HepG2 (cell line): ENCODE data around the gene MBD5. TPM values are rescaled to one million over a fixed set of nuclear protein-coding genes. Genes with fewer than 3 reads are reported as not detected.

Source experiments
- ATAC-seq: fragments of 200-7000 bp; cut with Tn5 transposase; 3 replicates; pipeline ENCODE4 v1.9.1; 2020; ENCODE audit warnings: mild to moderate bottlenecking, moderate library complexity
- BruUV-seq: library from RNA; stranded (reverse); fragments of 400-500 nt; replicated peaks from 2 replicates; lab custom pipeline; 2021; lab: Mats Ljungman, UMichigan
- CTCF ChIA-PET: fragments of 300-600 bp; formaldehyde crosslinking; extraction: SDS; loops from one replicate; lab custom pipeline; 2021; ENCODE audit warnings: low total read pairs, inconsistent platforms, low intra/inter-chr PET ratio; lab: Yijun Ruan, JAX
- POLR2A ChIA-PET: fragments of 350-600 bp; sonication (Branson Sonifier 250); formaldehyde crosslinking; loops from one replicate; lab custom pipeline; 2020; ENCODE audit warnings: antibody characterized with exemption, inconsistent platforms; lab: Yijun Ruan, JAX
- DNase-seq: peaks from one replicate; pipeline ENCODE4 v3.0.0-alpha.2; 2015; ENCODE audit warnings: low spot score
- FAIRE-seq: peaks from 3 replicates; lab custom pipeline; 2011; peaks lifted over from hg19 to GRCh38; lab: Jason Lieb, UNC
- H2AFZ ChIP-seq: one replicate; pipeline ENCODE4 v1.6.1; 2011; ENCODE audit warnings: low read length, inconsistent platforms
- H3K27ac ChIP-seq: fragments of 300-600 bp; 3 replicates; pipeline ENCODE4 v1.8.0; 2011; ENCODE audit warnings: mixed run types, mild to moderate bottlenecking, mixed read lengths, low read length, inconsistent platforms; ENCODE audit not compliant: insufficient read depth; ENCODE audit errors: extremely low read length
- H3K27me3 ChIP-seq, 2 experiments: fragments of 200-600 bp in 1 of 2; 2 replicates in 1 of 2; 3 replicates in 1 of 2; pipeline versions ENCODE4 v1.6.0 to v1.8.0; 2011; ENCODE audit warnings: low read length in 2 of 2, mild to moderate bottlenecking in 2 of 2, moderate library complexity in 2 of 2, inconsistent platforms in 1 of 2; ENCODE audit not compliant: insufficient read depth in 2 of 2, control insufficient read depth in 1 of 2
- H3K36me3 ChIP-seq, 2 experiments: fragments of 200-600 bp in 1 of 2; replicated peaks in 1 of 2; 2 replicates in 1 of 2; 3 replicates in 1 of 2; pipeline versions ENCODE4 v1.5.1 to v1.8.0; 2011; ENCODE audit warnings: low read length in 2 of 2, inconsistent platforms in 1 of 2; ENCODE audit not compliant: insufficient read depth in 2 of 2, control insufficient read depth in 1 of 2
- H3K4me1 ChIP-seq: 2 replicates; pipeline ENCODE4 v1.5.1; 2012; ENCODE audit warnings: low read length, inconsistent platforms; ENCODE audit not compliant: insufficient read depth
- H3K4me2 ChIP-seq: 2 replicates; pipeline ENCODE4 v1.6.0; 2011; ENCODE audit warnings: low read depth, low read length, inconsistent platforms
- H3K4me3 ChIP-seq, 3 experiments: fragments of 200-600 bp in 1 of 3; sonication (generic), shearing (Covaris generic) in 1 of 3; replicated peaks in 1 of 3; 2 replicates each; pipeline ENCODE4 v1.5.1; 2011 to 2016; ENCODE audit warnings: low read length in 3 of 3, inconsistent platforms in 2 of 3, low read depth in 2 of 3, mild to moderate bottlenecking in 2 of 3, control low read depth in 1 of 3, mixed read lengths in 1 of 3; ENCODE audit not compliant: insufficient read depth in 1 of 3
- H3K79me2 ChIP-seq: one replicate; pipeline ENCODE4 v1.6.1; 2011; ENCODE audit warnings: low read length, inconsistent platforms; ENCODE audit not compliant: insufficient read depth
- H3K9ac ChIP-seq: 2 replicates; pipeline ENCODE4 v1.6.0; 2011; ENCODE audit warnings: mild to moderate bottlenecking, low read depth, low read length, inconsistent platforms; ENCODE audit not compliant: insufficient read depth
- H3K9me3 ChIP-seq: 2 replicates; pipeline ENCODE4 v1.5.1; 2012; ENCODE audit warnings: mild to moderate bottlenecking, low read length
- H4K20me1 ChIP-seq: 2 replicates; pipeline ENCODE4 v1.6.0; 2011; ENCODE audit warnings: inconsistent platforms, mild to moderate bottlenecking, low read length, moderate library complexity; ENCODE audit not compliant: insufficient read depth
- ATM ChIP-seq: fragments of 450-650 bp; IDR thresholded peaks from 2 replicates; pipeline ENCODE4 v1.7.1; 2017; ENCODE audit warnings: mild to moderate bottlenecking, borderline replicate concordance
- DNMT3B ChIP-seq: conservative IDR thresholded peaks from 2 replicates; pipeline ENCODE4 v1.6.1; 2016; ENCODE audit warnings: missing biosample characterization, control low read depth
- DR1 ChIP-seq: sonication (generic); formaldehyde crosslinking; IDR thresholded peaks from 2 replicates; pipeline ENCODE4 v1.8.0; 2021; ENCODE audit warnings: mild to moderate bottlenecking, missing genetic modification reagents, inconsistent platforms
- GABPB1 ChIP-seq: IDR thresholded peaks from 2 replicates; pipeline ENCODE4 v1.6.1; 2016; ENCODE audit warnings: mild to moderate bottlenecking, missing genetic modification reagents, moderate library complexity, missing compliant biosample characterization
- GATAD2A ChIP-seq: IDR thresholded peaks from 2 replicates; pipeline ENCODE4 v1.6.1; 2016
- JUND ChIP-seq: sonication (generic); formaldehyde crosslinking; IDR thresholded peaks from 2 replicates; pipeline ENCODE4 v1.8.0; 2022; ENCODE audit warnings: mild to moderate bottlenecking, missing genetic modification reagents
- PITX1 ChIP-seq: sonication (generic); formaldehyde crosslinking; IDR thresholded peaks from 2 replicates; pipeline ENCODE4 v1.5.1; 2020; ENCODE audit warnings: mild to moderate bottlenecking, missing genetic modification reagents
- SMAD9 ChIP-seq: sonication (generic); formaldehyde crosslinking; IDR thresholded peaks from 2 replicates; pipeline ENCODE4 v1.5.1; 2020; ENCODE audit warnings: mild to moderate bottlenecking, missing genetic modification reagents
- SRSF1 ChIP-seq: fragments of 200-400 bp; formaldehyde crosslinking; optimal IDR thresholded peaks from 2 replicates; pipeline ENCODE3; 2017; ENCODE audit warnings: mild to moderate bottlenecking, low read depth, low read length, moderate library complexity
- SSRP1 ChIP-seq: IDR thresholded peaks from 2 replicates; pipeline ENCODE4 v1.6.1; 2016; ENCODE audit warnings: control low read depth
- USF2 ChIP-seq, 2 experiments: sonication (generic) in 1 of 2; formaldehyde crosslinking in 1 of 2; IDR thresholded peaks; 2 replicates each; pipeline versions ENCODE4 v1.5.1 to v1.6.1; 2011 to 2020; ENCODE audit warnings: borderline replicate concordance in 1 of 2, low read depth in 1 of 2, low read length in 1 of 2, mild to moderate bottlenecking in 1 of 2, missing genetic modification reagents in 1 of 2, moderate library complexity in 1 of 2
- ZNF205 ChIP-seq: IDR thresholded peaks from 2 replicates; pipeline ENCODE4 v1.6.1; 2018; ENCODE audit warnings: missing biosample characterization, missing genetic modification reagents
- ZXDC ChIP-seq: sonication (generic); formaldehyde crosslinking; IDR thresholded peaks from 2 replicates; pipeline ENCODE4 v1.5.0; 2020; ENCODE audit warnings: mild to moderate bottlenecking, missing genetic modification reagents
- WGBS: methylation state at CpG from one replicate; pipeline ENCODE4 v1.1.6; 2017; ENCODE audit warnings: low lambda C conversion rate; 5-methylcytosine and 5-hydroxymethylcytosine counted together
- in situ Hi-C: cut with HindIII; loops from 2 replicates; pipeline ENCODE4 v1.10.0; 2017; ENCODE audit warnings: low pct_unique_long_range_greater_than_20kb; ENCODE audit not compliant: extremely low pct_ligation_motif_present
- intact Hi-C: fragments of 100-400 bp; cut with micrococcal nuclease; formaldehyde crosslinking; loops from one replicate; pipeline ENCODE4 v1.10.0; 2022; ENCODE audit not compliant: unreplicated experiment
- polyA plus RNA-seq, 8 experiments: library from polyadenylated mRNA; depleted of rRNA in 3 of 8; stranded (reverse) in 7 of 8; unstranded in 1 of 8; fragments of >200 nt; fragmentation: Illumina TruSeq in 4 of 8; extraction: Trizol in 4 of 8; gene quantifications; 2 replicates each; pipeline versions ENCODE4 v1.2.1 to v1.2.3, GENCODE V29; 2011 to 2016; ENCODE audit warnings: low read depth in 4 of 8, missing spikeins in 1 of 8, mixed read lengths in 1 of 8; ENCODE audit not compliant: insufficient read depth in 1 of 8
- total RNA-seq, 5 experiments: library from RNA; depleted of rRNA; stranded (reverse); fragments of >200 nt; fragmentation: Illumina TruSeq; extraction: Trizol; gene quantifications; 2 replicates each; pipeline ENCODE4 v1.2.3, GENCODE V29; 2016; ENCODE audit warnings: low read depth in 1 of 5
- TF ChIP-seq, protein P1 (sequence below): sonication (generic); formaldehyde crosslinking; IDR thresholded peaks from 2 replicates; pipeline ENCODE4 v1.5.0; 2020; ENCODE audit warnings: mild to moderate bottlenecking, missing genetic modification reagents
- TF ChIP-seq, protein P2 (sequence below): sonication (generic); formaldehyde crosslinking; IDR thresholded peaks from 2 replicates; pipeline ENCODE4 v1.4.0; 2020; ENCODE audit warnings: missing genetic modification reagents, borderline replicate concordance

The MBD5 gene
- total and polyA plus RNA-seq, 2 of the 13 experiments (the other 11 are each of a cell fraction or from before 2014, with no cell fraction given), result 13.5 to 26.4 TPM

GRCh38 chr2:148218326-148219075 is 197.6 kb downstream of the MBD5 start:
- H4K20me1 ChIP-seq, result no peaks in the 10 kb centered on the region
- H3K4me1 ChIP-seq, result no peaks in the 10 kb centered on the region
- H3K27ac ChIP-seq, result no peak overlapping the region
- no peak overlapping the region for H3K9ac ChIP-seq
- no TSS peak for BruUV-seq
- intact Hi-C loops (no loop called here), in situ Hi-C loops (no loop called here)
- ChIA-PET POLR2A (no interaction called here), CTCF (no interaction called here)
- H3K79me2 ChIP-seq, result no peaks in the 10 kb centered on the region
- ATAC-seq (no peak), FAIRE-seq (no peak), DNase-seq (no peak)
- no peak for TF ChIP-seq JUND (CRISPR knock-in tag)
- TF ChIP-seq USF2 (IDR thresholded peaks at IDR 0.05; ENCODE audit: low read depth, low read length), result no peak
- no peak for TF ChIP-seq USF2 (CRISPR knock-in tag; IDR thresholded peaks at IDR 0.05; ENCODE audit: borderline replicate concordance)
- no peak for TF ChIP-seq PITX1 (CRISPR knock-in tag)
- no peak for TF ChIP-seq ZNF205 (CRISPR knock-in tag)
- TF ChIP-seq DNMT3B (CRISPR knock-in tag), result no peak
- no peak for TF ChIP-seq SSRP1 (CRISPR knock-in tag)
- TF ChIP-seq, protein P1, sequence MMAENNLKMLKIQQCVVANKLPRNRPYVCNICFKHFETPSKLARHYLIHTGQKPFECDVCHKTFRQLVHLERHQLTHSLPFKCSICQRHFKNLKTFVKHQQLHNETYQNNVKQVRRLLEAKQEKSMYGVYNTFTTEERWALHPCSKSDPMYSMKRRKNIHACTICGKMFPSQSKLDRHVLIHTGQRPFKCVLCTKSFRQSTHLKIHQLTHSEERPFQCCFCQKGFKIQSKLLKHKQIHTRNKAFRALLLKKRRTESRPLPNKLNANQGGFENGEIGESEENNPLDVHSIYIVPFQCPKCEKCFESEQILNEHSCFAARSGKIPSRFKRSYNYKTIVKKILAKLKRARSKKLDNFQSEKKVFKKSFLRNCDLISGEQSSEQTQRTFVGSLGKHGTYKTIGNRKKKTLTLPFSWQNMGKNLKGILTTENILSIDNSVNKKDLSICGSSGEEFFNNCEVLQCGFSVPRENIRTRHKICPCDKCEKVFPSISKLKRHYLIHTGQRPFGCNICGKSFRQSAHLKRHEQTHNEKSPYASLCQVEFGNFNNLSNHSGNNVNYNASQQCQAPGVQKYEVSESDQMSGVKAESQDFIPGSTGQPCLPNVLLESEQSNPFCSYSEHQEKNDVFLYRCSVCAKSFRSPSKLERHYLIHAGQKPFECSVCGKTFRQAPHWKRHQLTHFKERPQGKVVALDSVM (CRISPR knock-in tag), result no peak
- no peak for TF ChIP-seq GABPB1
- no peak for TF ChIP-seq SMAD9
- TF ChIP-seq, protein P2, sequence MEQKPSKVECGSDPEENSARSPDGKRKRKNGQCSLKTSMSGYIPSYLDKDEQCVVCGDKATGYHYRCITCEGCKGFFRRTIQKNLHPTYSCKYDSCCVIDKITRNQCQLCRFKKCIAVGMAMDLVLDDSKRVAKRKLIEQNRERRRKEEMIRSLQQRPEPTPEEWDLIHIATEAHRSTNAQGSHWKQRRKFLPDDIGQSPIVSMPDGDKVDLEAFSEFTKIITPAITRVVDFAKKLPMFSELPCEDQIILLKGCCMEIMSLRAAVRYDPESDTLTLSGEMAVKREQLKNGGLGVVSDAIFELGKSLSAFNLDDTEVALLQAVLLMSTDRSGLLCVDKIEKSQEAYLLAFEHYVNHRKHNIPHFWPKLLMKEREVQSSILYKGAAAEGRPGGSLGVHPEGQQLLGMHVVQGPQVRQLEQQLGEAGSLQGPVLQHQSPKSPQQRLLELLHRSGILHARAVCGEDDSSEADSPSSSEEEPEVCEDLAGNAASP (CRISPR knock-in tag), result no peak
- no peak for TF ChIP-seq ZXDC
- TF ChIP-seq ATM, result no peak
- TF ChIP-seq GATAD2A (CRISPR knock-in tag), result no peak
- no peak for TF ChIP-seq DR1 (CRISPR knock-in tag)
- no peak for TF ChIP-seq SRSF1
- WGBS, result 95% methylated on average over 5 of the region's 5 CpGs
- peaks cover 13% of the 10 kb centered on the region for H3K9me3 ChIP-seq
- H3K4me3 ChIP-seq, result no peak overlapping the region
- H2AFZ ChIP-seq, result no peak overlapping the region
- no peaks in the 10 kb centered on the region for H3K27me3 ChIP-seq
- H3K4me2 ChIP-seq, result no peak overlapping the region
- H3K36me3 ChIP-seq, result no peaks in the 10 kb centered on the region
